HG02870 (cell line): Measurements from ENCODE around the gene B4GALT6.

Source experiments
- ATAC-seq: cut with Tn5 transposase; IDR thresholded peaks from one replicate; pipeline ENCODE4 v1.9.1; 2021; ENCODE audit warnings: mild to moderate bottlenecking, moderate library complexity; ENCODE audit not compliant: unreplicated experiment

Gene B4GALT6

GRCh38 chr18:31596081-31596872 lies 88.1 kb downstream of the B4GALT6 start:
- no peak for ATAC-seq

- ATAC-seq, result no peak
Observed at GRCh38 chr18:31595121-31595771, 89.1 kb downstream of the B4GALT6 start.

GRCh38 chr18:31592506-31593157 lies 91.7 kb downstream of the B4GALT6 start:
- no peak for ATAC-seq

- no peak for ATAC-seq
Observed at GRCh38 chr18:31591628-31592027, 92.8 kb downstream of the B4GALT6 start, which contains the start of gene TTR. Gene TTR (plus strand): TSS chr18:31591877. CDS start chr18:31591903, 26 bp downstream.

GRCh38 chr18:31591113-31591512 lies 93.3 kb downstream of the B4GALT6 start:
- ATAC-seq, result no peak

- no peak for ATAC-seq
Observed at GRCh38 chr18:31590570-31590969, 93.8 kb downstream of the B4GALT6 start.

GRCh38 chr18:31587529-31587928 lies 96.9 kb downstream of the B4GALT6 start:
- ATAC-seq, result no peak

- ATAC-seq, result no peak
Observed at GRCh38 chr18:31586616-31587015, 97.8 kb downstream of the B4GALT6 start.

- no peak for ATAC-seq
Observed at GRCh38 chr18:31585991-31586390, 98.4 kb downstream of the B4GALT6 start.

GRCh38 chr18:31583185-31583854 lies 101.1 kb downstream of the B4GALT6 start:
- ATAC-seq, result no peak

- ATAC-seq, result no peak
Observed at GRCh38 chr18:31581498-31582197, 102.7 kb downstream of the B4GALT6 start.

GRCh38 chr18:31579375-31579774 lies 105.0 kb downstream of the B4GALT6 start:
- ATAC-seq, result no peak

- no peak for ATAC-seq
Observed at GRCh38 chr18:31578126-31578525, 106.3 kb downstream of the B4GALT6 start.

GRCh38 chr18:31577195-31577594 lies 107.2 kb downstream of the B4GALT6 start:
- no peak for ATAC-seq

- peak; percentile 64 for ATAC-seq
Observed at GRCh38 chr18:31576670-31577069, 107.7 kb downstream of the B4GALT6 start.

- no peak for ATAC-seq
Observed at GRCh38 chr18:31575515-31576257, 108.7 kb downstream of the B4GALT6 start.

GRCh38 chr18:31574359-31574758 lies 110.0 kb downstream of the B4GALT6 start:
- ATAC-seq, result no peak
